ENCODE measurements around the gene ADISSP. TPM values are rescaled to one million over a fixed set of nuclear protein-coding genes. Genes with fewer than 3 reads are reported as not detected.

The ADISSP gene
- total RNA-seq, 4 donors from 2014 or later: 5.9 to 16.4 (median 9.6) TPM

DNA sequence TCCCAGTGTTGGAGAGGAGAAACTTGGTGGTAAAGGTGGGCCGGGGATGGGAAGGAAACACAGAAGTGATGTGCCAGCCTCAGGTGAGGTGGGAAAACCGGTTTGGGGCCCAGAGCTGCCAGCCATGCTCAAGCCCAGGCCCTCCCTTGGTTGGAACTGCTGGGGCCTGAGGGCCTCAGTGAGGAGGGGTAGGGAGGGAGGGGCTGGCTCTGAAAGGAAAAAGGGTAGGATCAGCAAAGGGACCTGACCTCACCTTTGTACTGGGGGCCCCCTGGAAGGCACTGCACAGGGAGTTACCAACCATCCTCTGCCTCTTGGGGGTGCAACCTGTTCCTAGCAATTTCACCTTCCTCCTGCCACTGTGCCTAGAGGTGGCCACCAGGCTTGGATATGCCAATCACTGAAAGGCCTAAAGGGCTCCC is 15.5 kb upstream of the ADISSP start:
- in situ Hi-C loops (cut with MboI; ENCODE audit: low sequenced_read_pairs in 4 of 4) (no loop called here), intact Hi-C loops (cut with DNase I; ENCODE audit: low total_unique reads) (no loop called here)
- H3K27ac ChIP-seq: no peak overlapping the region
- peaks cover 40% of the 10 kb centered on the region in 2 donors for H3K4me1 ChIP-seq
- TF ChIP-seq POLR2A (IDR thresholded peaks at IDR 0.05): no peak
- TF ChIP-seq, protein P1, sequence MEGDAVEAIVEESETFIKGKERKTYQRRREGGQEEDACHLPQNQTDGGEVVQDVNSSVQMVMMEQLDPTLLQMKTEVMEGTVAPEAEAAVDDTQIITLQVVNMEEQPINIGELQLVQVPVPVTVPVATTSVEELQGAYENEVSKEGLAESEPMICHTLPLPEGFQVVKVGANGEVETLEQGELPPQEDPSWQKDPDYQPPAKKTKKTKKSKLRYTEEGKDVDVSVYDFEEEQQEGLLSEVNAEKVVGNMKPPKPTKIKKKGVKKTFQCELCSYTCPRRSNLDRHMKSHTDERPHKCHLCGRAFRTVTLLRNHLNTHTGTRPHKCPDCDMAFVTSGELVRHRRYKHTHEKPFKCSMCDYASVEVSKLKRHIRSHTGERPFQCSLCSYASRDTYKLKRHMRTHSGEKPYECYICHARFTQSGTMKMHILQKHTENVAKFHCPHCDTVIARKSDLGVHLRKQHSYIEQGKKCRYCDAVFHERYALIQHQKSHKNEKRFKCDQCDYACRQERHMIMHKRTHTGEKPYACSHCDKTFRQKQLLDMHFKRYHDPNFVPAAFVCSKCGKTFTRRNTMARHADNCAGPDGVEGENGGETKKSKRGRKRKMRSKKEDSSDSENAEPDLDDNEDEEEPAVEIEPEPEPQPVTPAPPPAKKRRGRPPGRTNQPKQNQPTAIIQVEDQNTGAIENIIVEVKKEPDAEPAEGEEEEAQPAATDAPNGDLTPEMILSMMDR (IDR thresholded peaks at IDR 0.05 in 4 of 5, conservative IDR thresholded peaks at IDR 0.05 in 1 of 5): no peak
- ATAC-seq (no peak), DNase-seq (no peak)
- H3K4me3 ChIP-seq: no peak overlapping the region
- no peaks in the 10 kb centered on the region for H3K9me3 ChIP-seq
- peaks cover 0 to 2% (median 0%) of the 10 kb centered on the region in 3 donors for H3K27me3 ChIP-seq
- no peaks in the 10 kb centered on the region for H3K36me3 ChIP-seq

DNA sequence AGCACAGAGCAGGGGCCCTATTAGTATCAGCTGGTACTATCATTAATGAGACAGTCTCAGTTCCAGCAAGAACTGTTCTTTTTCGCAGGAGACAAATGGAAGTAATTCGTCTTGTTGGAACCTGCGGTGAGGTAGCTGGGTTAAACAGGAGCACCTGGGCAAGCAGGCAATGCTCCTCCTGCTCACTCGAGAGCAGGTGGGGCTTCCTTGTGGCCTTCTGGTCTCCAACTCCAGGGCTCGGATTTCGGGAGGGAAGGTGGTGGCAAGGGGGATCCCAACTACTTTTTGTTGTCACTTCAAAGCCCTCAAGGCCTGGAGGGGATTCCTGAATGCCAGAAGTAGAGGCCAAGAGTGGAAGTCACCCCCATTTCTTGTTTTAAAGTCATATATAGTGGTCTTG is 15.0 kb upstream of the ADISSP start:
- H3K4me3 ChIP-seq: no peak overlapping the region
- H3K27me3 ChIP-seq: peaks cover 0 to 7% (median 3%) of the 10 kb centered on the region in 3 donors
- ATAC-seq (no peak), DNase-seq (no peak)
- TF ChIP-seq, protein P1 (IDR thresholded peaks at IDR 0.05 in 4 of 5, conservative IDR thresholded peaks at IDR 0.05 in 1 of 5): no peak
- no peak for TF ChIP-seq POLR2A (IDR thresholded peaks at IDR 0.05)
- in situ Hi-C loops (cut with MboI; ENCODE audit: low sequenced_read_pairs in 4 of 4): no loop called here
- no peaks in the 10 kb centered on the region for H3K9me3 ChIP-seq
- no peak overlapping the region for H3K27ac ChIP-seq
- H3K36me3 ChIP-seq: no peaks in the 10 kb centered on the region
- peaks cover 43 to 45% of the 10 kb centered on the region in 2 donors for H3K4me1 ChIP-seq
- intact Hi-C loops (cut with DNase I; ENCODE audit: low total_unique reads): no loop called here

- DNase-seq (peak; percentile 69 to 83), ATAC-seq (peak; percentile 92 to 98)
- H3K4me1 ChIP-seq: peaks cover 39 to 50% of the 10 kb centered on the region in 2 donors
- no peaks in the 10 kb centered on the region for H3K9me3 ChIP-seq
- H3K4me3 ChIP-seq: peak within 1 kb of the TSS; percentile 53 to 73 (median 55)
- TF ChIP-seq POLR2A (IDR thresholded peaks at IDR 0.05): no peak
- TF ChIP-seq, protein P1 (IDR thresholded peaks at IDR 0.05 in 4 of 5, conservative IDR thresholded peaks at IDR 0.05 in 1 of 5): peak; percentile 27 to 57 (median 36)
- peak within 1 kb of the TSS; percentile 47 to 67 (median 59) for H3K27ac ChIP-seq
- in situ Hi-C loops (cut with MboI; ENCODE audit: low sequenced_read_pairs in 4 of 4): no loop called here
- H3K27me3 ChIP-seq: peaks cover 0 to 10% (median 8%) of the 10 kb centered on the region in 3 donors
- intact Hi-C loops (cut with DNase I; ENCODE audit: low total_unique reads): loop anchor here (1.0 kb wide), 1 partner anchor 13 kb away; no protein-coding TSS in a partner anchor
- H3K36me3 ChIP-seq: no peaks in the 10 kb centered on the region
These were observed 13.8 kb upstream of the ADISSP start, which contains the start of gene SPEF1 for GRCh38 chr20:3781153-3781910. TSS of gene SPEF1 (minus strand) at chr20:3781448. CDS start at chr20:3781287, 161 bp downstream.

GRCh38 chr20:3778976-3779375 is 11.4 kb upstream of the ADISSP start:
- TF ChIP-seq, protein P1 (IDR thresholded peaks at IDR 0.05 in 4 of 5, conservative IDR thresholded peaks at IDR 0.05 in 1 of 5): no peak
- TF ChIP-seq POLR2A (IDR thresholded peaks at IDR 0.05): no peak
- Histone ChIP-seq H3K9me3 (no peaks in the 10 kb centered on the region), H3K4me1 (peaks cover 20 to 32% of the 10 kb centered on the region in 2 donors), H3K36me3 (no peaks in the 10 kb centered on the region), H3K4me3 (no peak overlapping the region), H3K27me3 (peaks cover 0 to 15% (median 14%) of the 10 kb centered on the region in 3 donors), H3K27ac (no peak overlapping the region)
- in situ Hi-C loops (cut with MboI; ENCODE audit: low sequenced_read_pairs in 4 of 4) (no loop called here), intact Hi-C loops (cut with DNase I; ENCODE audit: low total_unique reads) (no loop called here)
- ATAC-seq: no peak
- DNase-seq: no peak
